ENCODE measurements around the gene C4orf17.

C4orf17 gene

GRCh38 chr4:99587803-99588202 lies 77.0 kb downstream of the C4orf17 start:
- no peak for TF ChIP-seq CTCF (conservative IDR thresholded peaks at IDR 0.05; ENCODE audit: low read depth)
- POLR2A ChIA-PET (ENCODE audit: low non-redundant PET) = no interaction called here
- H3K27ac ChIP-seq = no peak overlapping the region
- CTCF ChIA-PET = no interaction called here
- no peak for DNase-seq (ENCODE audit: low spot score)

- ChIA-PET CTCF (no interaction called here), POLR2A (ENCODE audit: low non-redundant PET) (no interaction called here)
- no peak for TF ChIP-seq CTCF (conservative IDR thresholded peaks at IDR 0.05; ENCODE audit: low read depth)
- H3K27ac ChIP-seq = no peak overlapping the region
- no peak for DNase-seq (ENCODE audit: low spot score)
Observed at GRCh38 chr4:99591757-99592156, 80.9 kb downstream of the C4orf17 start.

Measured in RWPE1 (cell line).